Suppressor macrophage treated with lipopolysaccharide for 4 hours (primary cell): ENCODE data around the gene CAV2.
"Not testable (repeated sequence)": the region's sequence is repeated elsewhere in the genome, so short reads cannot be mapped to it uniquely, and the experiment has no call there.

ENCODE experiments used
- DNase-seq: peaks from one replicate; pipeline ENCODE4 v3.0.0-alpha.2; 2020

The CAV2 gene, protein sequence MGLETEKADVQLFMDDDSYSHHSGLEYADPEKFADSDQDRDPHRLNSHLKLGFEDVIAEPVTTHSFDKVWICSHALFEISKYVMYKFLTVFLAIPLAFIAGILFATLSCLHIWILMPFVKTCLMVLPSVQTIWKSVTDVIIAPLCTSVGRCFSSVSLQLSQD

DNA sequence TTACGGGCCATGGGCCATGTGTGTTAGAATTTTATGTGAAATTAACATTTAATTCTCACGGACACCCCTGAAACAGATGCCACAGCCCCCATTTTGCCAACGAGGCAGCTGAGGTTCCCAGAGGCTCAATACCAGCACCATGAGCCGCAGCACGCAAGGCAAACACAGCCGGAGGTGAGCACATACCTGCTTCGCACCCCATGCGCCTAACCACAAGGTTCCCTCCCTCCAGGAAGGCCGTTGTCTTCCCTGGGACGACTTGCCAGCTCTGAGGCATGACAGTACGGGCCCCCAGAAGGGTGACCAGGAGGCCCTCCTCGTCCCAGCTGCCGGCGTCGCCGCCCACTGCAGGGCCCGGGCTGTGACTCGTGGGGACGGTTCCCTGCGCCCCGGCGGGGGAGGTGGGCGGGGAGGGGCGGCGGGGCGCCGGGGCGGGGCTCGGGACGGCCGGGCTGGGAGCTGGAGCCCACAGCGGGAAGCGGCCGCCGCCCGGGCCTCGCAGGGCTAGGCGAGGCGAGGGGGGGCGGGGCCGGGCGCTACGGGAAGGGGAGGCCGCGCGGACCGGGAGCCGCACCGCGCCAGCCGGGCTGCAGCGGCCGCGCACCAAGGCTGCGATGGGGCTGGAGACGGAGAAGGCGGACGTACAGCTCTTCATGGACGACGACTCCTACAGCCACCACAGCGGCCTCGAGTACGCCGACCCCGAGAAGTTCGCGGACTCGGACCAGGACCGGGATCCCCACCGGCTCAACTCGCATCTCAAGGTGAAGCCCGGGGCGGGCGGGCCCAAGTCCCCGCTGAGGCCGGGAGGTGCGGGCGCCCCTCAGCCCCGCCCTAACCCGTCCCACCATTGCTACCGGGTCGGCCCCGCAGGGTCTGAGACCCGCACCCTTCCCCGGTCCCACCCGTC is at the start of gene CAV2:
Gene CAV2 (plus strand): TSS at position 571 of the 910 bp plus-strand sequence. CDS start 44 bp downstream, at position 615.
- DNase-seq = peak; percentile 41

DNA sequence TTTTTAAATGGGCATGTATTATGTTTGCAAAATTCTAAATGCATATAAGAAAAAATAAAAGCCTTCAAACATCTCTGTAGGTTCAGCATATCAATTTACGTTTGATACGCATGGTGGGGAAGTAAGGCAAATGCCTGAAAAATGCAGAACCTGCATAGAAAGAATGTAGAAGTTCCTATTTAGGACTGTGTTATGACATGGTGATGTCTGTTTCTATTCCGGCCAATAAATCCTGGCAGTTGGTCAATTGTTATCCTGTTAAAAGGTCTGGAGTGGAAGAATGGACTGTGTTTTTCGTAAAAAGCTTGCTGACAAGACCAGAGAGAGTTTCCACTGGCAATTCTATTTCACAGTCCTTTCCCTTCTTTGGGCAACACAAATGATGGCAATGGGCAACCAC is 49.6 kb upstream of the CAV2 start:
- DNase-seq = no peak

DNA sequence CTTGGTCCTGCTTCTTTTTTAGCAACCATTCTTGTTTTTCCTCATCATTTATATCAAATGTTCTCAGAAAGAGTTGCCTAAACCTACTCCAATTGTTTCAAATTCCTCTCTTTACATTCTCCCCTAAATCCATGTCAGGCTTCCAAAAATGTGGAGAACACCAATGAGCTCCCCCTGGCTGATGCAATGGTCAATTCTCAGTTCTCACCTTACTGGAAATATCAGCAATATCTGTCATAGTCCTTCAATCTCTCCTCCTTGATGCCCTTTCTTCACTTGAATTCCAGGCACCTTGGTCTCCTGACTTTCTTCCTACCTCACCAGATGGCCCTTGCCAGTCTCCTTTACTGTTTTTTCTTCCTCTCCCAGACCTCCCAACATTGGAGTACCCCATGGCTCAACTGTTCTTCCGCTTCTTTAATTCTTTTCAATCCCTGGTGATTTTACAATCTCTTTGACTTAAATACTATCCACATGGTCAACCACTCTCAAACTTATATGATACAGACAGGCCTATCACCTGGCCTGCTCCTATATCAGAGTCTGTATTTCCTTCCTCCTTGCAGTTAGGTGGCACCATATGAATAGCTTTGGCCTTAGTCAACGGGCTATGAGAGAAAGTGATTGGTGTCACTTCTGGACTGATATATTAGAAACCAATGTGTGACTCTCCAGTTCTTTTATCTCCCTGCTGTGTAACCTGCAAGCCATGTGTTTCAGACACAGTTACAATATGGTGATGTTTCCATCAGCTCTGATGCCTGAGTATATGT is 47.4 kb upstream of the CAV2 start:
- DNase-seq = no peak

DNA sequence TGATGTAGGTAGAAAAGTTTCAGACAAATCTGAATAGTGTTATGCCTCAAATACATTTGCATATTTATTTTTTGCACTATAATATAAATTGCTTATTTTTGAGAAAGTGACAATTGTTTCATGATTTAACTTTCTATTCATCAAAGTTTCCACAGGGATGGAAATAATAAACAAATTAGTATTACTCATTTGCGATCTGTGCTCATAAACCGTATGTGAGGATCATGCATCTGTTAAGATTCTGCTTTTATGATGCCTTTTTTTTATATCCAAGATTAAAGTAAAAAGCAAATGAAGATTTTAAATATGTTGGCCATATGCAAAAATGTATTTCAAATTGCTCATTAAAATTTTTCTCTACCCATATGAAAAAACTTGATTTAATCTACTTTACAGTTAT is 45.2 kb upstream of the CAV2 start:
- DNase-seq = no peak

DNA sequence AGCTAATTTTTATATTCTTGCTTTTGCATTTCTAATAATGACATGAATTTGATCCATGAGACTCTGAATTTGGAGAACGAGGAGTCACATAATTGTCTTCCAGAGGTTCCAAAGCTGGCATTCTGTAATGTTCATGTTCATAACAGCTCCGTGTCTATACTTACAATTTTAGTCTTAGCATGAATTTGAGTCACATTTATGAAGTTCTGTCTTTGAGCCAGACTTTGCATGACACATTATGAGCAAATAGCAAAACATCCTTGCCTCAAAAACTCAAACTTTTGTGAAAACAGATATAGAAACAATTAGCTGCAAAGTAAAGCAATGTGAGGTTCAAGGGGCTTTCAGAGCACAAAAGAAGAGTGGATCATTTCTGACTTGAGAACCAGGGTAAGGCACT is 44.5 kb upstream of the CAV2 start:
- no peak for DNase-seq

DNA sequence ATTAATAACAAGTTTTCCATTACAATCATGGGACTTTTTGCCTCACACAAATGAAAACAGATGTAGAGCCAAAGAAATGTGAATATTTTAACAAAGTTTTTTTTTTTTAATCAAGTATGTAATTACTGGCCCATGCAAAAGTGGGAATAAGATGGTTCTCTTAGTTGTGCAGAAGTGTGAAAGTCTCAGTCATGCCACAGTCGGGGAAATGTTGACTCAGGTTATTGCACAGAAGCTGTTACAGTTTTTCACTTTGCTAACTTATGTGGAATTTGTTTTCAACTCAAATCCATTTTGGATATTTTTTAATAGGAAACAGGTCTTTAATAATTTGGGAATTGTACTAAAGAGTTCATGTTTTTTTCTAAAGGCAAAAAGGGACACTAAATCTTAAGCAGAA is 44.0 kb upstream of the CAV2 start:
- DNase-seq = no peak

DNA sequence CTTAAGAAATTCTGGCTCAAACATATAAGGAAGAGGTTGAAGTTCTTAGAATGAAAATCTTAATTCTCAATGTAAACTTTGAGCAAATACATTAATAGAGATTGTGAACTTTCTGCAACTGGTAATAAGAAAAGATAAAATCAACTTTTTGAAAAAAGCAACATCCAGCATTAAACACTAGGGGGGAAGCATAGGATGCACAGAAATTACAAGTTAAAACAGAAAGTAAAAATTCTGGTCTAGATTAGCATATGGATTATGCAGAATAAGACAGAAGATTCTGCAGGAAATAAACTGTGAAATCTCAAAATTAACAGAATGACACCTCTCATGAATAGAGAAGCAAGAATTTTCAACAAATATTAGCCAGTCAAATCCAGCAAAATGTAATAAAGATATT is 38.0 kb upstream of the CAV2 start:
- no peak for DNase-seq

DNA sequence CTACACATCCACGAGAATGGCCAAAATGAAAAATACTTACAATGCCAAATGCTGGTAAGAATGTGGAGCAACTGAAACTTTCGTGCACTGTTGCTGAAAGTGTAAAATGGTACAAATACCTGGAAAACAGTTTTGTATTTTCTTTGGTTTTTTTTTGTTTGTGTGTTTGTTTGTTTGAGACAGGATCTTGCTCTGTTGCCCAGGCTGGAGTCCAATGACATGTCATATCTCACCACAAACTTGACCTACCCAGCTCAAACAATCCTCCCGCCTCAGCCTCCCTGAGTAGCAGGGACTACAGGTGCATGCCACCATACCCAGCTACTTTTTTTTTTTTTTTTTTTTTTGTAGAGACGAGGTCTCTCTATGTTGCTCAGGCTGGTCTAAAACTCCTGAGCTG is 35.6 kb upstream of the CAV2 start:
- no peak for DNase-seq

DNA sequence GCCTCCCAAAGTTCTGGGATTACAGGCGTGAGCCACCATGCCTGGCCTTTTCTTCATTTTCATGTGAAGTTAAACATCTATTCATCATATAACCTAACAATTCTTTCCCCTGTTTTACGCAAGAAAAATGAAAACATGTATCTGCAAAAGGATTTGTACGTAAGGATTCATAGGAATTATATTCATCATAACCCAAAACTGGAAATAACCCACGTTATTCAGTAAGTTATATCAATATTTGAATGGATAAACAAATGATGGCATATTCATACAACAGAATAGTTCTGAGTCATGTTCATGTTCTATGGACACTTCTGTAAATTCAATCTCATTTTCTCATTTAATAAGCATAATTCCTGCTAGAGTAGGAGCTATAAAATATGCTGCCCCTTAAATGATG is 35.2 kb upstream of the CAV2 start:
- no peak for DNase-seq

DNA sequence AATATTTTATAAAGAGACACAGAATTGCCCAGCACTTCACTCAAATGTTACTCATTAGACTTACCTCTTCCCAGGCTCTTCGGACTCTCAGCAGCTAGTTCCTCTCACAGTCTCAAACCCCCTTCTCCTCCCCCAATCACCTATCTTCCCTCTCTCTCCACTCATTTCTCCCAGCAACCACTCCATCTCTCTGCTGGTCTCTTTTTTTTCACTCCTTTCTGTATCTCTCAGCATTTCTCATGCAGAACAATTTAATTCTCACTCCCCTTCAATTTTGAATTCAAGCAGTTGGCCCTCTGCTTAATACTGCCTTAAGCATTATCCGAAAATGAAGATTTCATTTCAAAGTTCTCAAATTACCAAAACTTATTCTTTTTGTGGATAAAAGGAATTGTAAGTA is 34.4 kb upstream of the CAV2 start:
- DNase-seq = no peak

DNA sequence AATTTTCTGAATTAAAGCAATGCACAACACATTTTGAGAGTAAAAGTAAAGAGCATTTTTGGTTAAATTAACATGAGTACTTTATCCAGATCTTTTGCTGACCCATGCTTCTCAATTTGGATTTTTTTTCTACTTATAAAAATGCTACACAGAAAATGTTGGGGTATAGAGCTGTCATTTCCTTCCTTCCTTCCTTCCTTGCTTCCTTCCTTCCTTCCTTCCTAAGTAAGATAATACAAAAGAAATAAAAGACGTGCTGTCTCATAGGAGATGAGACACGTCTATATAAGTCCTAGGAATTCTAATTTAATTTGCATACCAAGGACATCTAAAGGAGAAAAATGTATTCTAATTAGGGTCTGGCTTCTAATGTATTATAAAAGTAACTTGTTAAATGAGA is 31.0 kb upstream of the CAV2 start:
- no peak for DNase-seq

DNA sequence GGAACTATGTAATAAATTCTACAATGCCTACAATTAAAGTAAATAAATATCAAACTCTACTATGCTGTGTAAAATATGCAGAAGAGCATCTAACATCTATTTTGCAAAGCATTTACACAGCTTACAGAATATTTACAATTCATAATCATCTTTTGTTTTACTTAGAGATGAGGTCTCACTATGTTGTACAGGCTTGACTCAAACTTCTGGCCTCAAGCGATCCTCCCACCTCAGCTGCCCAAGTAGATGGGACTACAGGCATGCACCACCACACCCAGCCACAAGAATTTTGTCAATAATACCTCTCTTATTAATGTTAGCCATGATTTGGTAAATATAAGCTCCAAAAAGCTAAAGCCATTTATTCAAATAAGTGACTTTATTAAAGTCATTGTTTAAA is 21.9 kb upstream of the CAV2 start:
- DNase-seq = no peak

DNA sequence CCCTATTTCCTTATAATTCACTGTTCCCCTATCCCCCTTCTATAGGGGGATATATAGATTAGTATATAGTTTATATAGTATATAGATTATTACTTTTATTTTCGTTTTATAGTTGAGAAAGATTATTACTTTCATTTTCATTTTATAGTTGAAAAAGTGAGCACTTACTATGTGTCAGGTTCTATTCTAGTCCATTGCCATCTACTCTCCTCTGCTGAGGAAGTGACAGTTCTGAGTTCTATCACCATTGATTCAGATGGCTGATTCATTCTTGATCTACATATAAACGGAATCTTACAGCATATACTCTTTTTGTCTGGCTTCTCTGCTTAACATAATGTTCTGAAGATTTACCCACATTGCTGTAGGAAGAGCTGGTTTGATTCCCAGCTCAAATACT is 20.7 kb upstream of the CAV2 start:
- DNase-seq = no peak

DNA sequence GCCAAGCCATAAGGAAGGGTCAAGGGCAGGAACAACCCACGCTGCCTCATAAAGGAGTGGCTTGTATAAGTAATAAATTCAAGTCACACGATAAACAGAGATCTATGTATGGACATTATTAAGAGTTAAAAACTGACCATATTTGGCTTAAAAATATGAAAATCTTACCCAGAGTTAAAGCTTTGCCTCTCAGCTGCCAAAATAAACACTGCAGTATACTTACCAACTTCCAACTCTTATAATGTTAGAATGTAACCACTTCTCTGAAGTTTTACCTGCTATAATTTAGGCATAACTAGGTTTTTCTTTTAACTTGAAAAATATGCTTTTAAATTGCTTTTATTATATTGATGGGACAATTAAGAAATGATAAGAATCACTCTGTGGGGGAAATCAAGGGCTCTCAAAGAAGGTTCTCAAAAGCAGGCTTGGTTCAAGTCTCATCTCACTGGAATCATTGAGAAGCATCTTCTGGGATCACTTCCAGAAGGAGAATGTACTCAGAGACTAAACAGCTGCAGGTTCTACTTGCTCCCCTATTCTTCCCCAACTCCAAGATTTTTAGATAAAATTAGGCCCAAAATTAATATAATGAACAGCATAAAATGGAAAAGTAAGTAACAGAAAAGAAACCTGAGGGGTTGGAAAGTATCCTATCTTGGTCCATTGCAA is 16.1 kb upstream of the CAV2 start:
- no peak for DNase-seq

DNA sequence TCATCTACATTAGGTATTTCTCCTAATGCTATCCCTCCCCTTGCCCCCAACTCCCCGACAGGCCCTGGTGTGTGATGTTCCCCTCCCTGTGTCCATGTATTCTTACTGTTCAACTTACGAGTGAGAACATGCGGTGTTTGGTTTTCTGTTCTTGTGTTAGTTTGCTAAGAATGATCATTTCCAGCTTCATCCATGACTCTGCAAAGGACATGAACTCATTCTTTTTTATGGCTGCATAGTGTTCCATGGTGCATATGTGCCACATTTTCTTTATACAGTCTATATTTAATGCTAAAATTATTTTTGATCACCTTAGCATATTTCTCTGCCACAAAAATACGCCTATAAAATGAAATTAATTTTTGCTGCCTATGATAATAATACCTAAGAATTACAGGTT is 15.1 kb upstream of the CAV2 start:
- DNase-seq = not testable (repeated sequence)

DNA sequence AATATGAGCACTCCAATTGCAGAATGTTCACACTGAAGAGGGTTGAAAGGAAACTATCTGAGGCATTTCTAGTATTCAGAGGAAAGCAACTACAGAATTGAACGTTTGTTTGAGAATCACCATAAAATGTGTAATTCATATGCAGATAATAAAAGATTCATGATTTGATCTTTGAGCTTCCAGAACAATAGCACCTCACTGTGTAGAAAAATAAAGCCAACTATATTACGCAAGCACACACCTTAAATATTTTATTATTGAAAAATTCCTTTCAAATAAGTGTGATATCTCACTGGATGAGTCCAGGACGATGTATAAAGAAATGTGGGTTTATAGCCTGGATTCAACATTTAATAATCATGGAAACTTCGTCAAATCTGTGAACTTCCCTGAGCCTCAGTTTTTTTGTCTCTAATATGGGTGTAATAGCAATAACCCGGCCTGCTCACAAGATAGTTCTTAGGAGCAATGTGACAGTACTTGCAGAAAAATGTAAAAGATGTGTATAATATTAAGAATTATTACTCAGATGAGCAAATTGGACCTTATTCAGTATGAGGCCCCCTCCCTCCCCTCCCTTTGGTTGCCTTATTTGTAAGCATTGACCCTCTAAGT is 11.5 kb upstream of the CAV2 start:
- DNase-seq = no peak

DNA sequence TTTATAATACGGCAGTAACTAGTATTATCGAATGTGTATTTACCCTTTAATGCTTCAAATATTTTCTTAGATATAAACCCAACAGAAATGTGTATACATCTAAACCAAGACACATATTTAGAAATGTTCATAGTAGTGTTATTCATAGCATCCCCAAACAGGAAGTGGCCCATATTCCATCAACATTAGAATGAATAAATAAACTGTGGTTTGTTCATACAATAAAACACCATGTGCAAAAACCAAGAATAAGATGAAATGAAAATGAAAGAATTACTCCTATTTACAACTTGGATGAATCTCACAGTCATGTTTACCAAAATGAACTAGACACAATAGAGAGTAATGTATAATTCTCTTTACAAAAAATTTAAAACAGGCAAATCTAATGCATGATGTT is 9.2 kb upstream of the CAV2 start:
- DNase-seq = no peak

DNA sequence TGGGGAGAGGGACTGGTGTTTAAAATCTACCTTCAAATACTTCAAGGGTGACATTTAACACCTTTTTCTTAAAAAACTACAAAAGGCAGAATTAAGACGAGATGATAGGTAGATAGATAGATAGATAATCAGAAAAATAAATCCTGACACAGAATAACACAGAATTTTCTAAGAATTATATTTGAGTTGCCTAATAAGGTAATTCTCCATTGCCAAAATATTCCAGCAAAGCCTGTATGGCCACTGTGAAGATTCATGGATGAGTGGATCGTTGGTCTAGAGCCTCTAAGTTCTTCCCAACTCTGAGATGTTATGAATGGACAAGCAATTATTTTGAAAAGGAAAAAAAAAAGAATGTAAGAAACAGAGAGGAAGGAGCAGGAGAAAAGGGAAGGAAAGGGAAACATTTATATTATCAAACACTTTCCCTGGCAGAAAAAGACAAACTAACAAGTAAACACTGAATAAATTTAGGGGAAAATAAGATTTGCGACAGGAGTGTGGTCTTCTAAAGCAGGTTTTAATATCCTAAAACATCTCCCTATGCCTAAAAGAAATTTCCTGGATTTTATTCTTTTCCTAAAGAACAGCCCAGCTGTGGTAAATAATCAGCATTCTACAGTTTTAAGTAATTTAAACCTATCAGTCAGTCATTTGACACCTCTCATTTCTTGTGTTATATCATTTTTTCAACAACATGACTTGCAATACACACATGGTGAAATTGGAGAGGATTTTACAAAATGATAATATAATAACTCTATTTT is 7.5 kb upstream of the CAV2 start:
- no peak for DNase-seq

DNA sequence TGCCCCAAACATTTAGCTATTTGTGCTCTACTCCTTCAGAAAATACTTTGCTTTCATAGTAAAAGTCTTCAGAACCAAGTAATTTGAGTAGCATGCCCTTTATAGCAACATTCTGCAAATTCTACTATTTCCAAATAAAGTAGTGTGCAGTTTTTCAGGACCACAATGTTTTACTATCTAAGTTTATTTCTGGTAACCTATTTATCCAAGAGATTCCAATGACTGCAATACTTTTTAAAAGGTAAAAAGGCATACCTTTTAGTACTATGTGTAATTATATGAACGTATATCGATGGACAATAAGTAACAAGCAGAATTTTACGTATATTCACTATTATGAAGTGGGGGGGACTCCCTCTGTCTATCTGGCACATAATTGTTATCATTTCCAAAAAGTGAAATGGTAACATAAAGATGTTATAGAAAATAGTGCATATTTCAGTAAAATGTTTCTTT is 6.9 kb upstream of the CAV2 start:
- DNase-seq = no peak

DNA sequence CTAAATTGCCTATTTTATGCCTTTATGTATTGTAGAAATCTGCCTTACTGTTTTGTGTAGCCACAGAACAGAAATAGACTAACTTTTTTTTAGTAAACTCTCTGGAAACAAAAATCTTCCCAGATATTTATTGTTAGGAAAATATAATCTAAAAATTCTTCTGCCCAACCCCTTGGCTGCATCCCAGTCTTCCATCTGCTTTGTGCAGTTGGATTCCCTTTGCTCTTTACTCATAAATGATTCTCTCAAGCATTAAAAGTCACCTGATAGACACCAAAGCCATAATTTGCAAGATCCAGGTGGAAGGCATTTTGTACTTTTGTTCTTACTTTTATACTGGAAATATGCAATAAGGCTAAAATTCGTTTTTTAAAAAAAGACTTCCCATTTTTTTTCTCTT is 6.1 kb upstream of the CAV2 start:
- no peak for DNase-seq

DNA sequence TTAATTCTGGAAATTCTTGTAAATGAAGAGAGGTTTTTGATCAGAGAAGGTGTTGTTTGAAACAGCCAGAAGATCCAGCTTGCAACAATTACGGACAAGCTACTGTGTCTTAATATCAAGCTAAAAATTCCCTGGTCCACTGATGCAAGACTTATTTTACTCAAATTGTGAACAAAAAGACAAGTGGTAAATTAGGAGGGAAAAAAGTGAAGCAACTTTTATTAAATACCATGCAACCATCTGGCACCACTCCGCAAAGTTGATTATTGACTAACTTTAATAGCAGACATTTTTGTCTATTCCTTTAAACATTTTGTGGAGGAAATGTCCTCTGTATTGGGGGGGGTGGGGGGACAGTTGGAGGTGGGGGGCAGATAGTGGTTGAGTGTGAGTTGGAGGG is 5.1 kb upstream of the CAV2 start:
- no peak for DNase-seq

DNA sequence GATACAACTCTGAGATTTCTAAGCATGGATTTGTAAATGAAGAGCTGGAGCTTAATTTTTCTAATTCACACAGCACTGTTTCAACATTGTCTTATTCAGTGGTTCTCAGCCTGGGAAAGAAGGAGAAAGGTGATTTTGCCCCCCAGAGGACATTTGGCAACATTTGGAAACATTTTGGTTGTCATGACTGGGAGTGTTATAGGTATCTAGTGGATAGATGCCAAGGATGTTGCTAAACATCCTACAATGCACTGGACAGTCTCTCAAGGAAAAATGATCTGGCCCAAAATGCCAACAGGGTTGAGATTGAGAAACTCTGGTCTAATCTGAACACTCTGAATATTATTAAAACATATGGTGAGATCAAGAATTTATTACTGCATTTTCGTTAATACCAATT is 3.8 kb upstream of the CAV2 start:
- DNase-seq = no peak
